PC-3 (cell line): Measurements from ENCODE around the gene MMP23B. TPM values are rescaled to one million over a fixed set of nuclear protein-coding genes. Genes with fewer than 3 reads are reported as not detected.

ENCODE experiments used
- ATAC-seq: fragments of 200-7000 bp; cut with Tn5 transposase; 2 replicates; pipeline ENCODE4 v1.9.1; 2020; ENCODE audit warnings: mild to moderate bottlenecking, moderate library complexity
- BruUV-seq: library from RNA; stranded (reverse); fragments of 400-500 nt; replicated peaks from 2 replicates; lab custom pipeline; 2021; lab: Mats Ljungman, UMichigan
- CTCF ChIA-PET: fragments of 300-600 bp; sonication (Branson Sonifier 250); formaldehyde crosslinking; loops from one replicate; lab custom pipeline; 2022; ENCODE audit warnings: antibody characterized with exemption; lab: Charles Lee
- POLR2A ChIA-PET: fragments of 300-600 bp; sonication (Branson Sonifier 250); formaldehyde crosslinking; loops from one replicate; lab custom pipeline; 2022; ENCODE audit warnings: antibody characterized with exemption; ENCODE audit not compliant: unreplicated experiment; lab: Charles Lee
- DNase-seq: peaks from one replicate; pipeline ENCODE4 v3.0.0-alpha.2; 2015
- H2AFZ ChIP-seq: fragments of 300-600 bp; sonication (generic); 2 replicates; pipeline ENCODE4 v1.6.0; 2016; ENCODE audit warnings: antibody characterized with exemption, low read length
- H3F3A ChIP-seq: fragments of 300-600 bp; sonication (generic); one replicate; pipeline ENCODE4 v1.6.0; 2017; ENCODE audit warnings: antibody characterized with exemption, low read length, control low read depth, mild to moderate bottlenecking; ENCODE audit not compliant: unreplicated experiment
- H3K27ac ChIP-seq: fragments of 300-600 bp; sonication (generic); 2 replicates; pipeline ENCODE4 v1.5.1; 2016; ENCODE audit warnings: mild to moderate bottlenecking, low read length
- H3K27me3 ChIP-seq: fragments of 300-600 bp; sonication (generic); 2 replicates; pipeline ENCODE4 v1.6.1; 2016; ENCODE audit warnings: low read length, mixed read lengths
- H3K36me3 ChIP-seq: fragments of 300-600 bp; sonication (generic); 2 replicates; pipeline ENCODE4 v1.6.1; 2016; ENCODE audit warnings: low read depth, mixed run types, low read length, mixed read lengths
- H3K4me1 ChIP-seq: fragments of 300-600 bp; sonication (generic); 2 replicates; pipeline ENCODE4 v1.5.1; 2016; ENCODE audit warnings: low read length; ENCODE audit not compliant: insufficient read depth
- H3K4me2 ChIP-seq: fragments of 300-600 bp; sonication (generic); 2 replicates; pipeline ENCODE4 v1.6.0; 2016; ENCODE audit warnings: low read length
- H3K4me3 ChIP-seq: fragments of 300-600 bp; sonication (generic); 2 replicates; pipeline ENCODE4 v1.5.1; 2016; ENCODE audit warnings: mild to moderate bottlenecking, low read length, mixed read lengths
- H3K79me2 ChIP-seq: fragments of 300-600 bp; sonication (generic); 2 replicates; pipeline ENCODE4 v1.6.1; 2017; ENCODE audit warnings: low read length, mixed read lengths
- H3K9ac ChIP-seq: fragments of 300-600 bp; sonication (generic); 2 replicates; pipeline ENCODE4 v1.6.0; 2016; ENCODE audit warnings: mild to moderate bottlenecking, low read length
- H3K9me2 ChIP-seq: fragments of 300-600 bp; sonication (generic); replicated peaks from 2 replicates; pipeline ENCODE4 v1.6.1; 2016; ENCODE audit warnings: mixed run types, low read length, mixed read lengths
- H3K9me3 ChIP-seq: fragments of 300-600 bp; sonication (generic); 2 replicates; pipeline ENCODE4 v1.6.1; 2016; ENCODE audit warnings: low read length, mixed read lengths
- H4K20me1 ChIP-seq: fragments of 300-600 bp; sonication (generic); 2 replicates; pipeline ENCODE4 v1.6.1; 2016; ENCODE audit warnings: low read length, mixed read lengths
- EZH2 ChIP-seq: fragments of 300-600 bp; sonication (generic); IDR thresholded peaks from one replicate; pipeline ENCODE4 v1.6.1; 2017; ENCODE audit warnings: antibody characterized with exemption, mild to moderate bottlenecking, low read length; ENCODE audit not compliant: unreplicated experiment
- EZH2phosphoT487 ChIP-seq: fragments of 300-600 bp; sonication (generic); IDR thresholded peaks from 2 replicates; pipeline ENCODE4 v1.6.1; 2018; ENCODE audit warnings: mild to moderate bottlenecking, antibody characterized with exemption, low read length, borderline replicate concordance
- intact Hi-C: fragments of 100-400 bp; cut with micrococcal nuclease; formaldehyde crosslinking; loops from 2 replicates; pipeline ENCODE4 v1.9.0; 2023
- total RNA-seq: library from RNA; depleted of rRNA; stranded (reverse); fragments of >200 nt; gene quantifications from 2 replicates; pipeline ENCODE4 v1.2.3, GENCODE V29; 2014
- TF ChIP-seq, protein P1 (sequence below): fragments of 300-600 bp; sonication (generic); conservative IDR thresholded peaks from 2 replicates; pipeline ENCODE4 v1.5.1; 2017; ENCODE audit warnings: antibody characterized with exemption, low read depth, mild to moderate bottlenecking, low read length

MMP23B gene
- total RNA-seq, 1 experiment from 2014 or later, result 28.4 TPM

DNA sequence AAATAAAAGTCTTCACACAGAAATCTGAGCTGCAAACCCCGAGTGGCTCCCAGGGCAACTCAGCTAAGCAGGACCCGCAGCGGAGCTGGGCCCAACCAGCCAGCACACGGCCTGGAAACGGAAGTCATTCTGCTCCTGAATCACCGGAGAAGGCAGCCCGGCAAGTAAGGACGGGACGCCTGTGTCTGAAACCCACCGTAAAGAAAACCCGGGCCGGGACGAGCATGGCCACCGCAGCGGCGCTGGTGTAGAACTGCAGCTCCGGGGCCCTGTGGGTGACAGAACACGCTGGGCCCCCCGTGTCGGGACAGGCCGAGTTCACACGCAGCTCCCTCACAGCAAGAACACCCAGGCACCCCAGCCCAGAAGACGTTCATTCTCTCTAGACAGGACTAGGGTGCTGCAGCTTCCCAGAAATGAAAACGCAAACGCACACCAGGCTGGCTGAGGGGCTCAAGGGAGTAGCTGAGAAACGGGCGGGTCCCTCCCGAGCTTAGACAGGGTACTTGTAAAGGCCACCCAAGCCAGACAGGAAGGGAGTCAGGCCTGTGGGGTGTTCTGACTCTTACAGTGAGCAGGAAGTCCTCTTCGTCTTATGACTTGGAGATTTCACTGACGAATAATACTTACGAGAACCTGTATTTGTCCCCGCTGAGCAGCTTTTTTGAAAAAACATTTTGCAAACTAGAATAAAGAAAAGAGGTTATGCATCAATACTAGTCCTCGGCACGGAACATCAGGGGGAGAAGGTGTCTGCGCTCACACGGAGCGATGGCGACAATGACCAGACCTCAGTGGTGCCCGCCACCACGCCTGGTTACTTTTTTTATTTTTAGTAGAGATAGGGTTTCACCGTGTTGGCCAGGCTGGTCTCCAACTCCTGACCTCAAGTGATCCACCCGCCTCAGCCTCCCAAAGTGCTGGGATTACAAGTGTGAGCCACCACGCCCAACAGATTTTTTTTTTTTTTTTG, 37.8 kb downstream of the MMP23B start:
- ATAC-seq (no peak), DNase-seq (no peak)
- peaks cover 24% of the 10 kb centered on the region for H3K36me3 ChIP-seq
- no peaks in the 10 kb centered on the region for H3F3A ChIP-seq
- POLR2A ChIA-PET, result no interaction called here
- H3K9me3 ChIP-seq, result no peaks in the 10 kb centered on the region
- H4K20me1 ChIP-seq, result no peaks in the 10 kb centered on the region
- H3K4me1 ChIP-seq, result no peaks in the 10 kb centered on the region
- no peak overlapping the region for H2AFZ ChIP-seq
- H3K9me2 ChIP-seq, result no peaks in the 10 kb centered on the region
- no peaks in the 10 kb centered on the region for H3K27me3 ChIP-seq
- H3K4me2 ChIP-seq, result no peak overlapping the region
- H3K27ac ChIP-seq, result no peak overlapping the region
- no peak overlapping the region for H3K9ac ChIP-seq
- H3K79me2 ChIP-seq, result no peaks in the 10 kb centered on the region
- CTCF ChIA-PET, result no interaction called here
- intact Hi-C loops, result no loop called here
- TF ChIP-seq, protein P1, sequence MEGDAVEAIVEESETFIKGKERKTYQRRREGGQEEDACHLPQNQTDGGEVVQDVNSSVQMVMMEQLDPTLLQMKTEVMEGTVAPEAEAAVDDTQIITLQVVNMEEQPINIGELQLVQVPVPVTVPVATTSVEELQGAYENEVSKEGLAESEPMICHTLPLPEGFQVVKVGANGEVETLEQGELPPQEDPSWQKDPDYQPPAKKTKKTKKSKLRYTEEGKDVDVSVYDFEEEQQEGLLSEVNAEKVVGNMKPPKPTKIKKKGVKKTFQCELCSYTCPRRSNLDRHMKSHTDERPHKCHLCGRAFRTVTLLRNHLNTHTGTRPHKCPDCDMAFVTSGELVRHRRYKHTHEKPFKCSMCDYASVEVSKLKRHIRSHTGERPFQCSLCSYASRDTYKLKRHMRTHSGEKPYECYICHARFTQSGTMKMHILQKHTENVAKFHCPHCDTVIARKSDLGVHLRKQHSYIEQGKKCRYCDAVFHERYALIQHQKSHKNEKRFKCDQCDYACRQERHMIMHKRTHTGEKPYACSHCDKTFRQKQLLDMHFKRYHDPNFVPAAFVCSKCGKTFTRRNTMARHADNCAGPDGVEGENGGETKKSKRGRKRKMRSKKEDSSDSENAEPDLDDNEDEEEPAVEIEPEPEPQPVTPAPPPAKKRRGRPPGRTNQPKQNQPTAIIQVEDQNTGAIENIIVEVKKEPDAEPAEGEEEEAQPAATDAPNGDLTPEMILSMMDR, result no peak
- TF ChIP-seq EZH2 (no peak), EZH2phosphoT487 (no peak)
- H3K4me3 ChIP-seq, result no peak overlapping the region
- BruUV-seq, result no TSS peak

GRCh38 chr1:1670866-1671265, 38.9 kb downstream of the MMP23B start:
- no peak for TF ChIP-seq EZH2phosphoT487
- no peak for TF ChIP-seq EZH2
- TF ChIP-seq, protein P1, result no peak
- H3K79me2 ChIP-seq, result no peaks in the 10 kb centered on the region
- peaks cover 16% of the 10 kb centered on the region for H3K36me3 ChIP-seq
- no peaks in the 10 kb centered on the region for H4K20me1 ChIP-seq
- no peak overlapping the region for H3K4me2 ChIP-seq
- no peak overlapping the region for H2AFZ ChIP-seq
- H3K4me1 ChIP-seq, result no peaks in the 10 kb centered on the region
- CTCF ChIA-PET, result no interaction called here
- no peak for DNase-seq
- ATAC-seq, result no peak
- no peaks in the 10 kb centered on the region for H3K9me3 ChIP-seq
- H3K9me2 ChIP-seq, result no peaks in the 10 kb centered on the region
- no peaks in the 10 kb centered on the region for H3K27me3 ChIP-seq
- intact Hi-C loops, result no loop called here
- no TSS peak for BruUV-seq
- no peaks in the 10 kb centered on the region for H3F3A ChIP-seq
- no peak overlapping the region for H3K9ac ChIP-seq
- H3K4me3 ChIP-seq, result no peak overlapping the region
- no peak overlapping the region for H3K27ac ChIP-seq
- POLR2A ChIA-PET, result no interaction called here
